PC-9 (cell line): ENCODE results near the gene NAA15. TPM values are rescaled to one million over a fixed set of nuclear protein-coding genes. Genes with fewer than 3 reads are reported as not detected.

Source experiments
- BruUV-seq: library from RNA; stranded (reverse); fragments of 400-500 nt; replicated peaks from 2 replicates; lab custom pipeline; 2021; lab: Mats Ljungman, UMichigan
- CTCF ChIA-PET: fragments of 300-600 bp; sonication (Branson Sonifier 250); formaldehyde crosslinking; loops from one replicate; lab custom pipeline; 2022; ENCODE audit warnings: antibody characterized with exemption; lab: Charles Lee
- POLR2A ChIA-PET: fragments of 300-600 bp; sonication (Branson Sonifier 250); formaldehyde crosslinking; loops from one replicate; lab custom pipeline; 2022; ENCODE audit warnings: antibody characterized with exemption; ENCODE audit not compliant: unreplicated experiment; lab: Charles Lee
- DNase-seq, 2 experiments: peaks; one replicate each; pipeline versions ENCODE4 v3.0.0 to v3.0.0-alpha.2; 2015 to 2022; ENCODE audit warnings: mixed read lengths in 1 of 2
- H2AFZ ChIP-seq: fragments of 200-600 bp; sonication (generic); 2 replicates; pipeline ENCODE4 v1.8.1; 2017; ENCODE audit warnings: antibody characterized with exemption
- H3F3A ChIP-seq: fragments of 200-600 bp; sonication (generic); 2 replicates; pipeline ENCODE4 v1.8.1; 2017; ENCODE audit warnings: antibody characterized with exemption, mild to moderate bottlenecking, low read depth; ENCODE audit not compliant: insufficient read depth
- H3K27ac ChIP-seq: fragments of 200-600 bp; sonication (generic); 2 replicates; pipeline ENCODE4 v1.6.1; 2016; ENCODE audit warnings: mixed run types
- H3K27me3 ChIP-seq: fragments of 200-600 bp; sonication (generic); 2 replicates; pipeline ENCODE4 v1.6.1; 2016; ENCODE audit warnings: low read depth, mixed run types; ENCODE audit not compliant: insufficient read depth
- H3K36me3 ChIP-seq: fragments of 200-600 bp; sonication (generic); 2 replicates; pipeline ENCODE4 v1.6.1; 2016; ENCODE audit warnings: low read depth, mixed run types
- H3K4me1 ChIP-seq: fragments of 200-600 bp; sonication (generic); replicated peaks from 2 replicates; pipeline ENCODE4 v1.6.1; 2016; ENCODE audit warnings: mixed run types; ENCODE audit not compliant: insufficient read depth
- H3K4me2 ChIP-seq: fragments of 200-600 bp; sonication (generic); 2 replicates; pipeline ENCODE4 v1.6.1; 2017; ENCODE audit warnings: mixed run types
- H3K4me3 ChIP-seq: fragments of 200-600 bp; sonication (generic); 2 replicates; pipeline ENCODE4 v1.6.1; 2016; ENCODE audit warnings: mixed run types
- H3K79me2 ChIP-seq: fragments of 200-600 bp; sonication (generic); 2 replicates; pipeline ENCODE4 v1.6.1; 2017; ENCODE audit warnings: low read depth, mixed run types
- H3K9me2 ChIP-seq: fragments of 200-600 bp; sonication (generic); 2 replicates; pipeline ENCODE4 v1.8.1; 2017; ENCODE audit warnings: mild to moderate bottlenecking; ENCODE audit not compliant: insufficient read depth
- H3K9me3 ChIP-seq: fragments of 200-600 bp; sonication (generic); 2 replicates; pipeline ENCODE4 v1.8.1; 2016; ENCODE audit warnings: low read depth; ENCODE audit not compliant: insufficient read depth
- H4K20me1 ChIP-seq: fragments of 200-600 bp; sonication (generic); 2 replicates; pipeline ENCODE4 v1.8.1; 2017; ENCODE audit not compliant: insufficient read depth
- EZH2 ChIP-seq: fragments of 200-600 bp; sonication (generic); IDR thresholded peaks from 2 replicates; pipeline ENCODE4 v1.8.0; 2017; ENCODE audit warnings: antibody characterized with exemption, low read depth
- intact Hi-C: fragments of 100-400 bp; cut with micrococcal nuclease; formaldehyde crosslinking; loops from one replicate; pipeline ENCODE4 v1.10.0; 2022; ENCODE audit not compliant: unreplicated experiment
- total RNA-seq: library from RNA; stranded (reverse); gene quantifications from 2 replicates; pipeline ENCODE4 v1.2.3, GENCODE V29; 2021
- TF ChIP-seq, protein P1 (sequence below): fragments of 200-600 bp; sonication (generic); conservative IDR thresholded peaks from 2 replicates; pipeline ENCODE4 v1.6.1; 2017; ENCODE audit warnings: mixed run types, antibody characterized with exemption, mild to moderate bottlenecking, moderate library complexity

NAA15 gene
- total RNA-seq, 1 experiment from 2014 or later = 43.8 TPM

DNA sequence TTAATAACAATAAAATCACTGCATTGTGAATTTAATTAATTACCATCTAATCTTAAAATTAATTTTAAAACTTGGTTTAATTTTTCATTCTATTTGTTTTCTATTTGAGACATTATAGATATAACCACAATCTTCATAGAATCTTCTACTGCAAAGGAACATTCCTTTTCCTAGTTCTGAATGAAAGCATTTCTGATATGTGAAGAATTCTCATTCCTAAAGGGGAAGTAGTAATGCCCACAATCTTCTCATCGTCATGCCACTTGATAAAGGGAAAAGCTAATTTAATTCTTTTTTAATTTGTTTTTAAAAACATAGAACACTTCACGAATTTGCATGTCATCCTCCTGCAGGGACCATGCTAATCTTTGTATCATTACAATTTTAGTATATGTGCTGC, 45.0 kb upstream of the NAA15 start:
- H3F3A ChIP-seq = no peaks in the 10 kb centered on the region
- CTCF ChIA-PET = no interaction called here
- BruUV-seq = no TSS peak
- H3K4me3 ChIP-seq = no peak overlapping the region
- POLR2A ChIA-PET = no interaction called here
- no peak for DNase-seq
- no peak for TF ChIP-seq EZH2
- TF ChIP-seq, protein P1, sequence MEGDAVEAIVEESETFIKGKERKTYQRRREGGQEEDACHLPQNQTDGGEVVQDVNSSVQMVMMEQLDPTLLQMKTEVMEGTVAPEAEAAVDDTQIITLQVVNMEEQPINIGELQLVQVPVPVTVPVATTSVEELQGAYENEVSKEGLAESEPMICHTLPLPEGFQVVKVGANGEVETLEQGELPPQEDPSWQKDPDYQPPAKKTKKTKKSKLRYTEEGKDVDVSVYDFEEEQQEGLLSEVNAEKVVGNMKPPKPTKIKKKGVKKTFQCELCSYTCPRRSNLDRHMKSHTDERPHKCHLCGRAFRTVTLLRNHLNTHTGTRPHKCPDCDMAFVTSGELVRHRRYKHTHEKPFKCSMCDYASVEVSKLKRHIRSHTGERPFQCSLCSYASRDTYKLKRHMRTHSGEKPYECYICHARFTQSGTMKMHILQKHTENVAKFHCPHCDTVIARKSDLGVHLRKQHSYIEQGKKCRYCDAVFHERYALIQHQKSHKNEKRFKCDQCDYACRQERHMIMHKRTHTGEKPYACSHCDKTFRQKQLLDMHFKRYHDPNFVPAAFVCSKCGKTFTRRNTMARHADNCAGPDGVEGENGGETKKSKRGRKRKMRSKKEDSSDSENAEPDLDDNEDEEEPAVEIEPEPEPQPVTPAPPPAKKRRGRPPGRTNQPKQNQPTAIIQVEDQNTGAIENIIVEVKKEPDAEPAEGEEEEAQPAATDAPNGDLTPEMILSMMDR = no peak
- H3K27me3 ChIP-seq = no peaks in the 10 kb centered on the region
- no peak overlapping the region for H3K27ac ChIP-seq
- no peaks in the 10 kb centered on the region for H3K9me3 ChIP-seq
- intact Hi-C loops = no loop called here
- H3K79me2 ChIP-seq = no peaks in the 10 kb centered on the region
- H3K36me3 ChIP-seq = no peaks in the 10 kb centered on the region
- no peaks in the 10 kb centered on the region for H3K4me1 ChIP-seq
- no peaks in the 10 kb centered on the region for H4K20me1 ChIP-seq
- no peak overlapping the region for H3K4me2 ChIP-seq
- H2AFZ ChIP-seq = no peak overlapping the region
- no peaks in the 10 kb centered on the region for H3K9me2 ChIP-seq

DNA sequence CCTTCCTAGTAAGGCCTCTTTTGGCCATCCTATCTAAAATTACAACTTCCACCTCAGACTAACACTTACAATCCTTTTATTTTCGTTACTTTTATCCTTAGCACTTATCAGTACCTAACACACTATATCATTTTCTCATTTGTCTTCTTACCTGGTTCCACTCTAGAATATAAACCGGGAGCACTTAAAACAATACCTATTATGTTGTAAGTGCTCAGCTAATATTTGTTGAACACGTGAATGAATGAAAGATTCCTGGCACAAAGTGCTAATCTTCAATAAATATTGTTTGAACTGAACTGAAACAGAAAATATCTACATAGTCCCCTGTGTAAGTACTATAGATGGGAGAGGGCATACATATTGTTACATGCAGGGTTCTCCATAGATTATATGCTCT, 35.7 kb upstream of the NAA15 start:
- Histone ChIP-seq H2AFZ (0 out of 2 replicates have a peak overlapping the region, but pooled peaks have one; percentile 44), H3K4me3 (peak overlapping the region; percentile 56; the same call in 1 of the 2 replicates), H3F3A (peaks cover 17% of the 10 kb centered on the region), H3K79me2 (no peaks in the 10 kb centered on the region), H3K4me1 (peaks cover 24% of the 10 kb centered on the region), H3K9me3 (no peaks in the 10 kb centered on the region), H3K27me3 (no peaks in the 10 kb centered on the region), H3K36me3 (no peaks in the 10 kb centered on the region), H3K4me2 (peak overlapping the region; percentile 76), H4K20me1 (no peaks in the 10 kb centered on the region), H3K27ac (peak overlapping the region; percentile 53), H3K9me2 (no peaks in the 10 kb centered on the region)
- BruUV-seq = no TSS peak
- ChIA-PET POLR2A (no interaction called here), CTCF (no interaction called here)
- intact Hi-C loops = no loop called here
- no peak for TF ChIP-seq EZH2
- TF ChIP-seq, protein P1 = no peak
- no peak for DNase-seq

DNA sequence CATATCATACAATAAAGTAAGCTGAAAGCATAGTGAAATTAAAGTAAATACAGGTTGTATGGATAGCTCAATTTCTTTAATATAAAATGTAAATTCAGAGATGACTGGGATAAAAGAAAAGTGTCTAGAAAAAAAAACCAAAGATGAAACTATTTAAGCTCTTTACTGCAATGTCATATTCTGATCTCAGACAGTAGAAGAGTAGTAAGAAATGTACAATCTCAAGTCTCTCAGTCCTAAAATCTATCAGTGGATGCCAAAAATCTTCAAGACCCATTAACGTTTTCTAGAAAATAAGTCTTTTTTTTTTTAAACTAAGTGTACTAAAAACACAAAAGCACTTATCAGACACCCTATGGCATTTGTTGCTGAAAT, 35.1 kb upstream of the NAA15 start:
- no peaks in the 10 kb centered on the region for H3K36me3 ChIP-seq
- no TSS peak for BruUV-seq
- no peaks in the 10 kb centered on the region for H3K9me3 ChIP-seq
- H4K20me1 ChIP-seq = no peaks in the 10 kb centered on the region
- ChIA-PET CTCF (no interaction called here), POLR2A (no interaction called here)
- H3K27ac ChIP-seq = peak overlapping the region; percentile 53
- no peaks in the 10 kb centered on the region for H3K27me3 ChIP-seq
- H3K79me2 ChIP-seq = no peaks in the 10 kb centered on the region
- H2AFZ ChIP-seq = peak overlapping the region; percentile 80
- H3K4me2 ChIP-seq = peak overlapping the region; percentile 76
- DNase-seq = no peak
- no peaks in the 10 kb centered on the region for H3K9me2 ChIP-seq
- peaks cover 24% of the 10 kb centered on the region for H3K4me1 ChIP-seq
- H3K4me3 ChIP-seq = peak overlapping the region; percentile 56
- TF ChIP-seq EZH2 = no peak
- TF ChIP-seq, protein P1 = no peak
- peaks cover 17% of the 10 kb centered on the region for H3F3A ChIP-seq
- intact Hi-C loops = no loop called here
